ENCODE measurements around the gene MAN1C1. TPM values are rescaled to one million over a fixed set of nuclear protein-coding genes. Genes with fewer than 3 reads are reported as not detected.

MAN1C1 gene
- total and polyA plus RNA-seq, 10 of the 15 experiments (the other 5 are each of a cell fraction or from before 2014, with no cell fraction given), result 0.12 to 0.56 (median 0.22) TPM; not detected in 3

- TF ChIP-seq ZBTB33 (IDR thresholded peaks at IDR 0.05) (no peak), HDAC2 (IDR thresholded peaks at IDR 0.05) (no peak)
These were observed 515 bp downstream of the MAN1C1 start (continued) for GRCh38 chr1:25616987-25617624.

- ChIA-PET SMC1A (ENCODE audit: uncharacterized antibody, unreplicated experiment) (no interaction called here), POLR2A (interaction anchor here (1.2 kb wide), 1 partner anchor 9 kb away, joined by 8 read pairs; no protein-coding TSS in a partner anchor), CTCF (interaction anchor here (1.0 to 1.2 kb wide), 5 partner anchors 10 to 193 kb away, joined by 3 to 4 read pairs (median 4); no protein-coding TSS in a partner anchor), RAD21 (ENCODE audit: unreplicated experiment) (interaction anchor here (0.7 kb wide), 1 partner anchor 9 kb away, joined by 3 read pairs; no protein-coding TSS in a partner anchor)
- 0 out of 2 replicates have a peak overlapping the region, but pooled peaks have one; percentile 26 for H3K9ac ChIP-seq (ENCODE audit: control insufficient read depth, insufficient read depth, low read length)
- WGBS (ENCODE audit: insufficient coverage, insufficient replicate concordance, low lambda C conversion rate, missing lambda C conversion rate), result 30% methylated on average over 41 of the region's 66 CpGs
- no peak overlapping the region for H3K27ac ChIP-seq (ENCODE audit: control insufficient read depth, insufficient read depth)
- in situ Hi-C loops (cut with MboI), result no loop called here
- H4K20me1 ChIP-seq (ENCODE audit: control insufficient read depth, insufficient read depth), result no peaks in the 10 kb centered on the region
- H3K9me3 ChIP-seq (replicated peaks; ENCODE audit: control insufficient read depth, insufficient read depth, low read length), result no peaks in the 10 kb centered on the region
- no peaks in the 10 kb centered on the region for H3K36me3 ChIP-seq (ENCODE audit: control insufficient read depth in 2 of 2, insufficient read depth in 2 of 2, low read length in 1 of 2)
- DNase-seq (ENCODE audit: low read depth, low spot score), result no peak
- no peak overlapping the region for H2AFZ ChIP-seq (ENCODE audit: control insufficient read depth, low read depth, low read length)
- peak overlapping the region; percentile 43; the same call in 1 of the 2 replicates for H3K4me3 ChIP-seq
- FAIRE-seq, result no peak
- H3K4me1 ChIP-seq (ENCODE audit: control insufficient read depth, insufficient read depth, low read length), result peaks cover 40% of the 10 kb centered on the region
- peak overlapping the region; percentile 88 for H3K4me2 ChIP-seq (ENCODE audit: control insufficient read depth, insufficient read depth)
- intact Hi-C loops (cut with micrococcal nuclease; ENCODE audit: unreplicated experiment), result no loop called here
- TF ChIP-seq BHLHE40 (IDR thresholded peaks at IDR 0.05; ENCODE audit: borderline replicate concordance in 1 of 2, low read depth in 2 of 2, low read length in 1 of 2) (peak; percentile 38 to 57; a peak in 3 of 4 replicates), NRF1 (conservative IDR thresholded peaks at IDR 0.05; ENCODE audit: low read depth, low read length) (no peak)
- H3K79me2 ChIP-seq (ENCODE audit: control insufficient read depth, insufficient read depth, low read length), result no peaks in the 10 kb centered on the region
- BruUV-seq (replicated peaks), result no TSS peak
- ATAC-seq, result no peak
- H3K27me3 ChIP-seq (replicated peaks in 1 of 2; ENCODE audit: control insufficient read depth in 2 of 2, insufficient read depth in 2 of 2, low read length in 1 of 2), result peaks cover 0 to 4% of the 10 kb centered on the region in 2 experiments; a peak in 2 of 4 replicates
These were observed 1.2 kb downstream of the MAN1C1 start for GRCh38 chr1:25617625-25618432.

Measured in GM12878 (cell line).